HepG2 (cell line): ENCODE measurements around the gene ADGRG6. TPM values are rescaled to one million over a fixed set of nuclear protein-coding genes. Genes with fewer than 3 reads are reported as not detected.

Experiments used
- ATAC-seq: fragments of 200-7000 bp; cut with Tn5 transposase; 3 replicates; pipeline ENCODE4 v1.9.1; 2020; ENCODE audit warnings: mild to moderate bottlenecking, moderate library complexity
- BruUV-seq: library from RNA; stranded (reverse); fragments of 400-500 nt; replicated peaks from 2 replicates; lab custom pipeline; 2021; lab: Mats Ljungman, UMichigan
- CTCF ChIA-PET: fragments of 300-600 bp; formaldehyde crosslinking; extraction: SDS; loops from one replicate; lab custom pipeline; 2021; ENCODE audit warnings: low total read pairs, inconsistent platforms, low intra/inter-chr PET ratio; lab: Yijun Ruan, JAX
- POLR2A ChIA-PET: fragments of 350-600 bp; sonication (Branson Sonifier 250); formaldehyde crosslinking; loops from one replicate; lab custom pipeline; 2020; ENCODE audit warnings: antibody characterized with exemption, inconsistent platforms; lab: Yijun Ruan, JAX
- DNase-seq: peaks from one replicate; pipeline ENCODE4 v3.0.0-alpha.2; 2015; ENCODE audit warnings: low spot score
- FAIRE-seq: peaks from 3 replicates; lab custom pipeline; 2011; peaks lifted over from hg19 to GRCh38; lab: Jason Lieb, UNC
- H2AFZ ChIP-seq: one replicate; pipeline ENCODE4 v1.6.1; 2011; ENCODE audit warnings: low read length, inconsistent platforms
- H3K27ac ChIP-seq: fragments of 300-600 bp; 3 replicates; pipeline ENCODE4 v1.8.0; 2011; ENCODE audit warnings: mixed run types, mild to moderate bottlenecking, mixed read lengths, low read length, inconsistent platforms; ENCODE audit not compliant: insufficient read depth; ENCODE audit errors: extremely low read length
- H3K27me3 ChIP-seq, 2 experiments: fragments of 200-600 bp in 1 of 2; 2 replicates in 1 of 2; 3 replicates in 1 of 2; pipeline versions ENCODE4 v1.6.0 to v1.8.0; 2011; ENCODE audit warnings: low read length in 2 of 2, mild to moderate bottlenecking in 2 of 2, moderate library complexity in 2 of 2, inconsistent platforms in 1 of 2; ENCODE audit not compliant: insufficient read depth in 2 of 2, control insufficient read depth in 1 of 2
- H3K36me3 ChIP-seq, 2 experiments: fragments of 200-600 bp in 1 of 2; replicated peaks in 1 of 2; 2 replicates in 1 of 2; 3 replicates in 1 of 2; pipeline versions ENCODE4 v1.5.1 to v1.8.0; 2011; ENCODE audit warnings: low read length in 2 of 2, inconsistent platforms in 1 of 2; ENCODE audit not compliant: insufficient read depth in 2 of 2, control insufficient read depth in 1 of 2
- H3K4me1 ChIP-seq: 2 replicates; pipeline ENCODE4 v1.5.1; 2012; ENCODE audit warnings: low read length, inconsistent platforms; ENCODE audit not compliant: insufficient read depth
- H3K4me2 ChIP-seq: 2 replicates; pipeline ENCODE4 v1.6.0; 2011; ENCODE audit warnings: low read depth, low read length, inconsistent platforms
- H3K4me3 ChIP-seq, 3 experiments: fragments of 200-600 bp in 1 of 3; sonication (generic), shearing (Covaris generic) in 1 of 3; replicated peaks in 1 of 3; 2 replicates each; pipeline ENCODE4 v1.5.1; 2011 to 2016; ENCODE audit warnings: low read length in 3 of 3, inconsistent platforms in 2 of 3, low read depth in 2 of 3, mild to moderate bottlenecking in 2 of 3, control low read depth in 1 of 3, mixed read lengths in 1 of 3; ENCODE audit not compliant: insufficient read depth in 1 of 3
- H3K79me2 ChIP-seq: one replicate; pipeline ENCODE4 v1.6.1; 2011; ENCODE audit warnings: low read length, inconsistent platforms; ENCODE audit not compliant: insufficient read depth
- H3K9ac ChIP-seq: 2 replicates; pipeline ENCODE4 v1.6.0; 2011; ENCODE audit warnings: mild to moderate bottlenecking, low read depth, low read length, inconsistent platforms; ENCODE audit not compliant: insufficient read depth
- H3K9me3 ChIP-seq: 2 replicates; pipeline ENCODE4 v1.5.1; 2012; ENCODE audit warnings: mild to moderate bottlenecking, low read length
- H4K20me1 ChIP-seq: 2 replicates; pipeline ENCODE4 v1.6.0; 2011; ENCODE audit warnings: inconsistent platforms, mild to moderate bottlenecking, low read length, moderate library complexity; ENCODE audit not compliant: insufficient read depth
- HINFP ChIP-seq: sonication (generic); formaldehyde crosslinking; IDR thresholded peaks from 2 replicates; pipeline ENCODE4 v1.4.0; 2020; ENCODE audit warnings: low read depth, mild to moderate bottlenecking, missing genetic modification reagents
- LCORL ChIP-seq, 2 experiments: fragments of 450-650 bp in 1 of 2; sonication (generic) in 1 of 2; formaldehyde crosslinking in 1 of 2; IDR thresholded peaks; 2 replicates each; pipeline versions ENCODE4 v1.5.0 to v1.6.1; 2017 to 2020; ENCODE audit warnings: antibody characterized with exemption in 1 of 2, missing genetic modification reagents in 1 of 2
- RBM22 ChIP-seq: fragments of 200-400 bp; formaldehyde crosslinking; optimal IDR thresholded peaks from 2 replicates; pipeline ENCODE3; 2017; ENCODE audit warnings: mild to moderate bottlenecking, low read length, moderate library complexity
- SETDB1 ChIP-seq: sonication (generic); formaldehyde crosslinking; IDR thresholded peaks from 2 replicates; pipeline ENCODE4 v1.5.1; 2020; ENCODE audit warnings: missing genetic modification reagents, mild to moderate bottlenecking, borderline replicate concordance
- WGBS: methylation state at CpG from one replicate; pipeline ENCODE4 v1.1.6; 2017; ENCODE audit warnings: low lambda C conversion rate; 5-methylcytosine and 5-hydroxymethylcytosine counted together
- in situ Hi-C: cut with HindIII; loops from 2 replicates; pipeline ENCODE4 v1.10.0; 2017; ENCODE audit warnings: low pct_unique_long_range_greater_than_20kb; ENCODE audit not compliant: extremely low pct_ligation_motif_present
- intact Hi-C: fragments of 100-400 bp; cut with micrococcal nuclease; formaldehyde crosslinking; loops from one replicate; pipeline ENCODE4 v1.10.0; 2022; ENCODE audit not compliant: unreplicated experiment
- polyA plus RNA-seq, 8 experiments: library from polyadenylated mRNA; depleted of rRNA in 3 of 8; stranded (reverse) in 7 of 8; unstranded in 1 of 8; fragments of >200 nt; fragmentation: Illumina TruSeq in 4 of 8; extraction: Trizol in 4 of 8; gene quantifications; 2 replicates each; pipeline versions ENCODE4 v1.2.1 to v1.2.3, GENCODE V29; 2011 to 2016; ENCODE audit warnings: low read depth in 4 of 8, missing spikeins in 1 of 8, mixed read lengths in 1 of 8; ENCODE audit not compliant: insufficient read depth in 1 of 8
- total RNA-seq, 5 experiments: library from RNA; depleted of rRNA; stranded (reverse); fragments of >200 nt; fragmentation: Illumina TruSeq; extraction: Trizol; gene quantifications; 2 replicates each; pipeline ENCODE4 v1.2.3, GENCODE V29; 2016; ENCODE audit warnings: low read depth in 1 of 5

Gene ADGRG6
- total and polyA plus RNA-seq, 2 of the 13 experiments (the other 11 are each of a cell fraction or from before 2014, with no cell fraction given) = 129 to 249 TPM

- intact Hi-C loops (no loop called here), in situ Hi-C loops (loop anchor here (5.0 to 10.0 kb wide), 2 partner anchors 147 to 220 kb away; no protein-coding TSS in a partner anchor)
- no peaks in the 10 kb centered on the region for H4K20me1 ChIP-seq
- no peaks in the 10 kb centered on the region for H3K27me3 ChIP-seq
- WGBS = 93% methylated on average over 4 of the region's 4 CpGs
- no peak overlapping the region for H3K27ac ChIP-seq
- no peak overlapping the region for H2AFZ ChIP-seq
- H3K4me1 ChIP-seq = peaks cover 44% of the 10 kb centered on the region
- no peak for ATAC-seq
- TSS peak; percentile 4 for BruUV-seq
- DNase-seq = no peak
- no peak overlapping the region for H3K9ac ChIP-seq
- CTCF ChIA-PET = interaction anchor here (1.6 kb wide), 1 partner anchor 152 kb away, joined by 5 read pairs; no protein-coding TSS in a partner anchor
- no peak overlapping the region for H3K4me2 ChIP-seq
- H3K9me3 ChIP-seq = no peaks in the 10 kb centered on the region
- peaks cover 25% of the 10 kb centered on the region for H3K79me2 ChIP-seq
- FAIRE-seq = no peak
- H3K36me3 ChIP-seq = peaks cover 11 to 48% of the 10 kb centered on the region in 2 experiments
- TF ChIP-seq LCORL (IDR thresholded peaks at IDR 0.05) = no peak
- 0 out of 2 replicates have a peak, but pooled peaks have one; percentile 21 for TF ChIP-seq LCORL (CRISPR knock-in tag; IDR thresholded peaks at IDR 0.05)
- TF ChIP-seq RBM22 = peak; percentile 68
- TF ChIP-seq SETDB1 (CRISPR knock-in tag) = no peak
- no peak for TF ChIP-seq HINFP (CRISPR knock-in tag)
- POLR2A ChIA-PET = interaction anchor here (0.7 kb wide), 1 partner anchor 8 kb away, joined by 3 read pairs; no protein-coding TSS in a partner anchor
- no peak overlapping the region for H3K4me3 ChIP-seq
Measured at GRCh38 chr6:142384519-142385254, 82.9 kb downstream of the ADGRG6 start.
